ENCODE measurements around the gene SETD3.

SETD3 gene

GRCh38 chr14:99360774-99361595 is 119.7 kb downstream of the SETD3 start:
- TF ChIP-seq CTCF (IDR thresholded peaks at IDR 0.05; ENCODE audit: borderline replicate concordance, control extremely low read depth, extremely low read depth, insufficient read depth, missing control alignments): no peak
- in situ Hi-C loops (cut with MboI; ENCODE audit: low sequenced_read_pairs, unreplicated experiment): no loop called here
- DNase-seq (ENCODE audit: low spot score): no peak

GRCh38 chr14:99359906-99360305 is 120.8 kb downstream of the SETD3 start:
- no peak for DNase-seq (ENCODE audit: low spot score)
- TF ChIP-seq CTCF (IDR thresholded peaks at IDR 0.05; ENCODE audit: borderline replicate concordance, control extremely low read depth, extremely low read depth, insufficient read depth, missing control alignments): no peak
- in situ Hi-C loops (cut with MboI; ENCODE audit: low sequenced_read_pairs, unreplicated experiment): no loop called here

DNA sequence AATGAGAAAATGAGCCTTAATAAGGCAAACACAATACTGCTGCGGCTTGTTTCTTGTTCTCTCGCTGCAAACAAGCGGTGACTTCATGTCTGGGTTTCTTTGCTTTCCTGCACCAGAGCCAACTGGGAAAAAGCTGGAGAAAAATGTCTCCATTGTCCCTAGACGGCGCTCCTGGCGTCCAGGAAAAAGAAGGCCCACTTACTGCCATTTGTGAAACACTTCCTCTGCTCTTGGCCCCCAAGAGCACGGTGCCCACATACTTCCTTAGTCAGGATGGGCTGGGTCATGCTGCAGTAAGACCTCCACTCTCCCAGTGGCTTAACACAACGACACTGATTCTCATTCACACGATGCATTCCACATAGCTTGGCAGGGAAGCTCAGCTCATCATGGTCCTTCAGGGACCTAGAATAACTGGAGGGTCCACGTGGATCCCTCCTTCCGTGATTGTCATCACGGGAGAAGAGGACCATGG is 122.7 kb downstream of the SETD3 start:
- in situ Hi-C loops (cut with MboI; ENCODE audit: low sequenced_read_pairs, unreplicated experiment): no loop called here
- no peak for TF ChIP-seq CTCF (IDR thresholded peaks at IDR 0.05; ENCODE audit: borderline replicate concordance, control extremely low read depth, extremely low read depth, insufficient read depth, missing control alignments)
- DNase-seq (ENCODE audit: low spot score): no peak

DNA sequence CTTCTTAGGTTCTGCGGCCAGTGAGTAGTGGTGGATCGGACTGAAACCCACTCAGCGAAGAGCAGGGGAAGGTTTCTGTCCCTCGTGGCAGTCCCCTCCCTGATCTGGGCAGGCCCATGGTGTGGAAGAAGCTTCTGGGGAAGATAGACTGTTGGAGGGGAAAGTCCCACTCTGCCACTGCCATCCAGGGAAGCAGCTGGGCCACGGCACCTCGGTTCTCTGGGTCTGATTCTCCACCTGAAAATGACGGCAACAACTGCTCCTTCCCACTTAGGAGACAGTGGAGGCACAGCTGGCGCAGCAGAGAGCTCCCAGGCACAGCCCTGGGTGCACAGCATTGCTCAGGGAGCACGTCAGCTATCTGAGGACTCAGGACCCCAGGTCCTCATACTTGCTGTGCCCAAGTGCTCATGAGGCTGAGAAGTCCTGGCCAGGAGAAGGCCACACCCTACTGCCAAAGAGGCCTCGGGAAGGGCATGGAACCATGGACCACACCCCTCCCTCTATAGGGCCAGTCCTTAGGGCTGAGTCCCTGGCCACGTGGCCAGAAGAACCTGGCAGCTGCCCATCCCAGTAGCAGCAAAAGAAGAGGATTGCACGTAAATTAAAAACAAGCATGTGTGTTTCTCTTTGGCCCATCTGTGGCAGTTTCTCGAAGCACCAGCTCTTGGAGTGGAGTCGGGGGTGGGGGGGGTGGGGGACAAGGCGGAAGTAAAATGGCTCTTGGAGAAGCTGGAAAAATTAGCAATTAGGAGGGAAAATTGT is 123.3 kb downstream of the SETD3 start:
- TF ChIP-seq CTCF (IDR thresholded peaks at IDR 0.05; ENCODE audit: borderline replicate concordance, control extremely low read depth, extremely low read depth, insufficient read depth, missing control alignments): no peak
- in situ Hi-C loops (cut with MboI; ENCODE audit: low sequenced_read_pairs, unreplicated experiment): no loop called here
- DNase-seq (ENCODE audit: low spot score): no peak

DNA sequence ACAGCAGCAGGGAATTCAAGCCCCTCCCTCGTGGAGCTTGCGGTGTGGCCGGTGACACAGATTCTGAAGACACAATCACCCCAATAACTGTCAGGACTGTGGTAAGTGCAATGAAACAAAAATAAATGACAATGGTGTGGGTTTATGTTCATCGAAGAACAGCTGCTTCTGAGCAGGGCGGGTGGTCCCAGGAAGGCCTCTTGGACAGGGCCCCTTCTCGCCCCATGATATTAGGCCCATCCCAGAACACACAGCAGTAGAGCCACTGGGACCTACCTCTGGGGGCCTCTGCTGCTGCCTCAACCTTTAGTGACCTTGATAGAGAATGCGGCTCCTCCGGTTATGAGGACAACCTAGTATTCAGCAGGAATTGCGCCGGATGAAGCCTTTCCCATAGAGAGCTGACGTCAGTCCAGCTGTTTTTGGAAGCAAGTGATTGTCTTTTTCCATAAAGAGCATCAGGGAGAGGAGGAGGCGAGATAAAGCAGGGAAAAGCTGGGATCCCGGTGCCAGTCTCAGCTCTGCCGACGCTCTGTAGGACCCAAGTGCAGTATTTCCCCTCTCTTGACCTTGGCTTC is 124.5 kb downstream of the SETD3 start:
- in situ Hi-C loops (cut with MboI; ENCODE audit: low sequenced_read_pairs, unreplicated experiment): no loop called here
- no peak for TF ChIP-seq CTCF (IDR thresholded peaks at IDR 0.05; ENCODE audit: borderline replicate concordance, control extremely low read depth, extremely low read depth, insufficient read depth, missing control alignments)
- DNase-seq (ENCODE audit: low spot score): no peak

- in situ Hi-C loops (cut with MboI; ENCODE audit: low sequenced_read_pairs, unreplicated experiment): no loop called here
- no peak for TF ChIP-seq CTCF (IDR thresholded peaks at IDR 0.05; ENCODE audit: borderline replicate concordance, control extremely low read depth, extremely low read depth, insufficient read depth, missing control alignments)
- DNase-seq (ENCODE audit: low spot score): no peak
These were observed 126.3 kb downstream of the SETD3 start for GRCh38 chr14:99354166-99354875.

Data from GM13976 (cell line).